GM11168 (cell line): Measurements from ENCODE around the gene CALML6.

Source experiments
- in situ Hi-C: fragments of 300-500 bp; cut with MboI; formaldehyde crosslinking; loops from one replicate; pipeline ENCODE4 v1.12.0; 2022; ENCODE audit warnings: low sequenced_read_pairs; ENCODE audit not compliant: unreplicated experiment

Gene CALML6

DNA sequence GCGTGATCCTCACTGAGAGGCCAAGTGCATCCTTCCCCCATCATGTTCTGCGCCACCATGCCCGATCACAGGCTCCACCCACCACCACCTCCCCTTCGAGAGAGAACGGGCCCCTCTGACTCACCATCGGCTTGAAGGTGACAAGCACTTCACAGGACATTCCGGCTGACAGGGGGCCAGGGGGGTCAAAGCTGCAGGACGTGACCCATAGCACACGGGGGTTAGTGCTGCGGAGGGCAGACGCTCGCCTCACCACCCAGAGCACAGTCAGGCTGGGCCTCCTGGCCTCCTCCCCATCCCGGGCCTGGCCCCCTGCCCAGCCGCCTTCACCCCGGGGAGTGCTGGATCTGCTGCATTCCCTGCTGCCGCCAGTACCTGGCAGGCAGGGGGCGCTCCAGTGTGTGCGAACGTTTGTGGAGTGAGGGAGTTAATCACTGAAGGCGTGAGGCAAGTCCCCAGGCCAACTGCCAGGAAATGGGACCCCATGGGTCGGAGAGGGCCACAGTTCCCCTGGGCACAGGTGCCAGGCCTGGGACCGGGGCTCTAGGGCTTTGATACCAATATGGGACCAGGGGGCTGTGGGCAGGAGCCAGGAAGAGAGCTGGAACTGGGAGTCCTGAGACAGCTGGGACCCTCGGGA, 44.9 kb downstream of the CALML6 start:
- in situ Hi-C loops, result no loop called here

DNA sequence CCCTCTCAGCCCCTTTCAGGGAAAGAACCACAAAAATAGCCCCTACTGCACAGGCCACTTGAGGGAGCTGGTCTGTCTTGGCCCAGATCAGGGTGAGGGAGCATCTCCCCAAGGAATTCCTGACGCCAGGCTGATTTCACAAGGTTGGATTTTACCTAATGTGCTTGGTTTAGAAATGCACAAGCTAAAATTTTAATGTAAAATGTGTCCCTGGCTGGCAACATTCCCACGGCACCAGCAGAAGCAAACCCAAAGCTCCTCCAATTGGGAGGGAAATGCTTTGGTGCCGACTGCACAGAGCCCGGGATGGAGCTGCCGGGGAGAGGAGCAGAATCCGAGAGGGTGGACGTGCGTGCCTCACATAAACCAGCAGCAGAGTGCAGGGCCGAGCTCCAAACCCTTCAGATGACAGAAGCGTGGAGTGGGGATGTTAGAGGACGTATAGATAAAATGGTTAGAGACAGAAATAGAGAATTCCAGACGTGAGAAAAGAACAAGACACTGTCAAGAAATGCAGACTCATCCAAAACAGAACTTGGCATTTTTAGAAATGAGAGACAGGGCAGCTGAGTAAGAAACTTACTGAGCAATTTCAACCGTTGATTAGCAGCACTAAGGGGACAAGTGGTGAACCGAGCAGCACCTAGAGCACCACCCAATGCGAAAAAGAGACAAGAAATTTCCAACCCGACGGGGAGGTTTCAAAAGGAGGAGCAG, 45.6 kb downstream of the CALML6 start:
- in situ Hi-C loops, result no loop called here

DNA sequence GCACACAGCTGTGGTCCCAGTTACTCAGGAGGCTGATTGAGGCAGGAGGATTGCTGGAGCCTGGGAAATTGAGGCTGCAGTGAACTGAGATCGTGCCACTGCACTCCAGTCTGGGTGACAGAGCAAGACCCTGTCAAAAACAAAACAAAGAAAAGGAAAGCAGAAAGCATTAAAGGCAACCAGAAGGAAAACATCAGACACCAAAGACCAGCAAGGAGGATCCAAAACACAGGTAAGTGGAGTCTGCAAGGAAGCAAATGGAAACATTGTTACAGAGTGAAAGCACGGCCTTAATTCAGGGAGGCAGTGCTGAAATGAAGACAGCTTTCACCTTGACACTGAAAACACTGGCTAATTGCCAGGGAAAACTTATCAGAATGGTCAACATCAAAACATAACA, 47.7 kb downstream of the CALML6 start:
- in situ Hi-C loops, result no loop called here

DNA sequence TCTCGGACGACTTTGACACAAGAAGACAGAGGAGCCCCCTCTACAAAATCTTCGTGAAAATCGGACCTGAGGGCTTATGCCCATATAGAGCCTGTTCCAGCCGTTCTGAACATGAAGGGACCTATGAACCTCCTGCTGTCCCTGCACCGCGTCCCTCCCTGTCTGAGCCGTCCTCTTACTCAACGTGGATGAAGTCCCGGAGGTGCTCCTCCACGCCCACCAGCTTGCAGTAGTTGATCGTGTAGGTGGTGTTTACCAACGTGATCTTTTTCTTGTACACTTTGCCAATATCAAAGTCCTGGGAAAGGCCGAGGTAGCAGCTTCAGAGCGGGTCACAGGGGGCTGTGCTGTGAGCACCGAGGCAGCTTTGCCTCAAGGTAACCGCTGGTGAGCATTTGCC, 48.5 kb downstream of the CALML6 start:
- in situ Hi-C loops, result no loop called here

DNA sequence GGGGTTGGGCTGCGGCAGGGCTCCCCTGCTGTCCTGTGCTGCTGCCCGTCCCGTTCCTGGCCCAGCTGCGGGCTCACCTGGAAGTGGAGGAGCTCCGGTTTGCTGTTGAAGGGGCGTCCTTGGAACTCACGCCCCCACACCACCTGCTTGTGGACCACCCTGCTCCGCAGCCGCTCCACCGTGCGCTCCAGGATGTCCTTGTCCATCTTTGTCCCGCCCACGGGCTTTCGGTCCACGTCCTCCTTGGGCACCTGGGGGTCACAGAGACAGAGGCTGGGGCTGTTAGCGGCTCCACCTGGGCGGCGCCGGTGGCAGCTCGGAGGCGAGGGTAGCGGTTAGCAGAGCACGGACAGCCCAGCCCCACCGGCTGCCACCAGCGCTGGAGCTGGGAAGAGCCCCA, 49.8 kb downstream of the CALML6 start:
- in situ Hi-C loops, result no loop called here

DNA sequence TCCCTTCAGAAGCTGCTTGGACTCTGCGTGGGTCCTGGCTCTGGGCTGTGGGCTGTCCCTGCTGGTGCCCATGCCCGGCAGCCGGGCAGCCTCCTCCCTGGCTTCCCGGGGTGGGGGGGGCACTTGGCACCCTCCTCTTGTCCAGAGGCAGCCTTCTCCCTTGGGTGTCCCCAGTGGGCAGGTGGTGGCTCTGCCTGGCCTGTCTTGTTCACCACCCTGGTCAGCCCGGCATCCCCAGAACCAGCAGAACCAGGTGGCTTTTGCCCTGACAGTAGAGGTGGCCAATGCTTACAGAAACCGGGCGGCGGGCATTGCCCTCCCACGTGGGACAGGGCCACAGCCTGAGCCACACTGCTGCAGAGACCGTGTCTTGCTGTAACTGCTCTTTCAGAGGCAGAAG, 50.5 kb downstream of the CALML6 start:
- in situ Hi-C loops, result no loop called here

DNA sequence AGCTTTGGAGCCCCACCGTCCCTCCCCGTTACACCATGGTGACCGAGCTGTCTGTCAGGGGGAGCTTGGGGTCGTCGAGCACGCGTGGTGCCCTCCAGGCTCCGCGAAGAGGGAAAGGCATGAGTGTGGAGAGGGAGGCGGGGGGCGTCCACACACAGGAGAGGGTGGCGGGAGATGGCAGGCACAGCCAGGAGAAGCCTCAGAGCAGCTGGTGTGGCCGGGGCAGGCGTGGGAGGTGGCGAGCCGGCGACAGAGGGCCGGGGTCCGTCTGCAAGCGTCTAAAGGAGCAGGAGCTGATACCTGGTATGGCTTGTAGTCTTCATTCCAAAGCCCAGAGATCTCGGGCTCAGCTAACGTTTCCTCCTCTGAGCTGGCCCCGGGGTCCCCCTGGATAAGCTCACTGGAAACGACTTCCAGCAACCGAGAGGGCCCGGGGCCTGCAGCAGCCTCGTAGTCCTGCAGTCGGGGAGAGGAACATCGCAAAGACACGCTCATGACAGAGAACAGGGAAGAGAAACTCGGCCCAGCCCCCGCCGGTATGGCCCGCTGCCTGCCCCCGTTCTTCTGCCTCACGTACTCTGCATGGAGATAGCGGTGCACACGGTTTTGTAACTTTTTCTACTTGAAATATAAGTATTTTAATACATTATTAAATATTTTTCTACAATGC, 51.1 kb downstream of the CALML6 start:
- in situ Hi-C loops, result no loop called here
